GM12878 (cell line): ENCODE data around the gene DYNC1H1. TPM values are rescaled to one million over a fixed set of nuclear protein-coding genes. Genes with fewer than 3 reads are reported as not detected.

ENCODE experiments used
- ATAC-seq: fragments of 200-7000 bp; cut with Tn5 transposase; 3 replicates; pipeline ENCODE4 v1.9.1; 2020; ENCODE audit warnings: mild to moderate bottlenecking, moderate library complexity
- BruUV-seq: library from RNA; stranded (reverse); fragments of 400-500 nt; replicated peaks from 2 replicates; lab custom pipeline; 2021; lab: Mats Ljungman, UMichigan
- CTCF ChIA-PET: fragments of 300-600 bp; sonication (Branson Sonifier 250); formaldehyde crosslinking; extraction: SDS; loops from one replicate; lab custom pipeline; 2021; ENCODE audit warnings: inconsistent platforms; lab: Yijun Ruan, JAX
- POLR2A ChIA-PET: fragments of 350-600 bp; formaldehyde crosslinking; extraction: SDS; loops from one replicate; lab custom pipeline; 2021; ENCODE audit warnings: inconsistent platforms; lab: Charles Lee
- RAD21 ChIA-PET: fragments of 300-600 bp; sonication (Branson Sonifier 250); formaldehyde crosslinking; loops from one replicate; lab custom pipeline; 2023; ENCODE audit warnings: antibody characterized with exemption; ENCODE audit not compliant: unreplicated experiment; lab: Charles Lee
- SMC1A ChIA-PET: fragments of 300-600 bp; sonication (Branson Sonifier 250); formaldehyde crosslinking; loops from one replicate; lab custom pipeline; 2023; ENCODE audit not compliant: unreplicated experiment, uncharacterized antibody; lab: Charles Lee
- DNase-seq: peaks from one replicate; pipeline ENCODE4 v3.0.0-alpha.2; 2011; ENCODE audit warnings: low read depth, low spot score
- FAIRE-seq: peaks from 3 replicates; lab custom pipeline; 2011; peaks lifted over from hg19 to GRCh38; lab: Jason Lieb, UNC
- H2AFZ ChIP-seq: 2 replicates; pipeline ENCODE4 v1.6.0; 2011; ENCODE audit warnings: low read depth, low read length, control low read depth; ENCODE audit not compliant: control insufficient read depth
- H3K27ac ChIP-seq: 2 replicates; pipeline ENCODE4 v1.5.1; 2011; ENCODE audit warnings: control low read depth; ENCODE audit not compliant: control insufficient read depth, insufficient read depth
- H3K27me3 ChIP-seq, 2 experiments: replicated peaks in 1 of 2; 2 replicates each; pipeline versions ENCODE4 v1.6.0 to v1.6.1; 2011; ENCODE audit warnings: low read length in 1 of 2; ENCODE audit not compliant: control insufficient read depth in 2 of 2, insufficient read depth in 2 of 2
- H3K36me3 ChIP-seq, 2 experiments: 2 replicates each; pipeline ENCODE4 v1.5.1; 2011; ENCODE audit warnings: low read length in 1 of 2; ENCODE audit not compliant: control insufficient read depth in 2 of 2, insufficient read depth in 2 of 2
- H3K4me1 ChIP-seq: 2 replicates; pipeline ENCODE4 v1.6.1; 2011; ENCODE audit warnings: mild to moderate bottlenecking, low read length, moderate library complexity, mixed read lengths; ENCODE audit not compliant: control insufficient read depth, insufficient read depth
- H3K4me2 ChIP-seq: 2 replicates; pipeline ENCODE4 v1.6.0; 2011; ENCODE audit warnings: control low read depth; ENCODE audit not compliant: control insufficient read depth, insufficient read depth
- H3K4me3 ChIP-seq: fragments of 200-600 bp; sonication (generic); 2 replicates; pipeline ENCODE4 v1.5.1; 2016
- H3K79me2 ChIP-seq: 2 replicates; pipeline ENCODE4 v1.6.0; 2011; ENCODE audit warnings: low read length; ENCODE audit not compliant: control insufficient read depth, insufficient read depth
- H3K9ac ChIP-seq: 2 replicates; pipeline ENCODE4 v1.8.0; 2011; ENCODE audit warnings: low read length, control low read depth, mixed read lengths; ENCODE audit not compliant: control insufficient read depth, insufficient read depth
- H3K9me3 ChIP-seq: replicated peaks from 3 replicates; pipeline ENCODE4 v1.5.1; 2011; ENCODE audit warnings: mild to moderate bottlenecking, low read length; ENCODE audit not compliant: control insufficient read depth, insufficient read depth
- H4K20me1 ChIP-seq: 2 replicates; pipeline ENCODE4 v1.6.0; 2011; ENCODE audit not compliant: control insufficient read depth, insufficient read depth
- CREM ChIP-seq: IDR thresholded peaks from 2 replicates; pipeline ENCODE4 v1.6.1; 2014; ENCODE audit warnings: antibody characterized with exemption, low read depth
- E2F4 ChIP-seq: IDR thresholded peaks from 2 replicates; pipeline ENCODE4 v1.6.1; 2012; ENCODE audit warnings: low read depth, low read length, improper control_type of control experiment
- ESRRA ChIP-seq: IDR thresholded peaks from 2 replicates; pipeline ENCODE4 v1.6.1; 2012; ENCODE audit warnings: mild to moderate bottlenecking, low read length, improper control_type of control experiment
- GABPA ChIP-seq: IDR thresholded peaks from 2 replicates; pipeline ENCODE4 v1.6.1; 2014; ENCODE audit warnings: antibody characterized with exemption, low read depth, mild to moderate bottlenecking, inconsistent platforms
- KDM1A ChIP-seq: fragments of 200-600 bp; sonication (generic); IDR thresholded peaks from 2 replicates; pipeline ENCODE4 v1.6.1; 2016; ENCODE audit warnings: borderline replicate concordance
- MEF2B ChIP-seq: fragments of 450-650 bp; IDR thresholded peaks from 2 replicates; pipeline ENCODE4 v1.6.1; 2018; ENCODE audit warnings: mild to moderate bottlenecking, moderate library complexity; ENCODE audit not compliant: partially characterized antibody, poor library complexity, severe bottlenecking
- POLR2A ChIP-seq: IDR thresholded peaks from 2 replicates; pipeline ENCODE4 v1.6.1; 2011; ENCODE audit warnings: low read depth, mild to moderate bottlenecking, low read length
- SKIL ChIP-seq: fragments of 450-650 bp; IDR thresholded peaks from 2 replicates; pipeline ENCODE4 v1.6.1; 2017; ENCODE audit warnings: mild to moderate bottlenecking, low read depth, inconsistent platforms; ENCODE audit not compliant: poor library complexity, severe bottlenecking
- SMC3 ChIP-seq: IDR thresholded peaks from 2 replicates; pipeline ENCODE4 v1.6.1; 2011; ENCODE audit warnings: low read length, improper control_type of control experiment, borderline replicate concordance
- ZZZ3 ChIP-seq: IDR thresholded peaks from 2 replicates; pipeline ENCODE4 v1.6.1; 2011; ENCODE audit warnings: low read depth; ENCODE audit not compliant: control insufficient read depth, insufficient read length
- WGBS: methylation state at CpG from one replicate; pipeline ENCODE4 v1.1.6; 2016; ENCODE audit warnings: low lambda C conversion rate; ENCODE audit not compliant: insufficient replicate concordance, insufficient coverage; ENCODE audit errors: missing lambda C conversion rate; 5-methylcytosine and 5-hydroxymethylcytosine counted together
- in situ Hi-C: fragments of 300-500 bp; cut with MboI; formaldehyde crosslinking; loops from 9 replicates; pipeline ENCODE4 v1.14.3; 2018; ENCODE audit warnings: mixed read lengths
- intact Hi-C: fragments of 100-400 bp; cut with micrococcal nuclease; formaldehyde crosslinking; loops from one replicate; pipeline ENCODE4 v1.14.2; 2022; ENCODE audit not compliant: unreplicated experiment
- polyA plus RNA-seq, 11 experiments: library from polyadenylated mRNA; depleted of rRNA in 4 of 11; unstranded in 6 of 11; stranded (reverse) in 5 of 11; fragments of >200 nt; fragmentation: Nextera tagmentation in 4 of 11; fragmentation: Illumina TruSeq in 1 of 11; extraction: Ambion mirVana in 4 of 11; extraction: Trizol in 1 of 11; gene quantifications; 1 replicate in 1 of 11; 2 replicates in 10 of 11; pipeline versions ENCODE4 v1.2.1 to v1.2.3, GENCODE V29; 2011 to 2016; ENCODE audit warnings: inconsistent platforms in 2 of 11, missing spikeins in 2 of 11, low read depth in 1 of 11
- total RNA-seq, 4 experiments: library from RNA; depleted of rRNA in 3 of 4; stranded (reverse); fragments of >200 nt in 3 of 4; fragmentation: Illumina TruSeq in 1 of 4; extraction: Trizol in 1 of 4; gene quantifications; 2 replicates each; pipeline versions ENCODE4 v1.2.1 to v1.2.3, GENCODE V29; 2013 to 2021
- TF ChIP-seq, protein P1 (sequence below): fragments of 450-650 bp; IDR thresholded peaks from 2 replicates; pipeline ENCODE4 v1.6.1; 2017; ENCODE audit warnings: mild to moderate bottlenecking, moderate library complexity

DYNC1H1 gene
- total and polyA plus RNA-seq, 10 of the 15 experiments (the other 5 are each of a cell fraction or from before 2014, with no cell fraction given): 38.4 to 291 (median 111) TPM

- CTCF ChIA-PET: interaction anchor here (0.8 kb wide), 1 partner anchor 304 kb away, joined by 3 read pairs; no protein-coding TSS in a partner anchor
- RAD21 ChIA-PET: no interaction called here
- peaks cover 45 to 67% of the 10 kb centered on the region in 2 experiments for H3K36me3 ChIP-seq
- H3K27me3 ChIP-seq: no peaks in the 10 kb centered on the region
- H3K4me3 ChIP-seq: no peak overlapping the region
- no peak overlapping the region for H3K9ac ChIP-seq
- BruUV-seq: no TSS peak
- no peaks in the 10 kb centered on the region for H3K9me3 ChIP-seq
- SMC1A ChIA-PET: no interaction called here
- no peak overlapping the region for H2AFZ ChIP-seq
- intact Hi-C loops: no loop called here
- FAIRE-seq: no peak
- H3K4me2 ChIP-seq: no peak overlapping the region
- H4K20me1 ChIP-seq: no peaks in the 10 kb centered on the region
- POLR2A ChIA-PET: no interaction called here
- in situ Hi-C loops: no loop called here
- no peak for DNase-seq
- no peak for ATAC-seq
- H3K27ac ChIP-seq: no peak overlapping the region
- 93% methylated on average over 8 of the region's 8 CpGs for WGBS
- TF ChIP-seq POLR2A: peak; percentile 27; the same call in 1 of the 2 replicates
- TF ChIP-seq ZZZ3: no peak
- H3K4me1 ChIP-seq: no peaks in the 10 kb centered on the region
- no peaks in the 10 kb centered on the region for H3K79me2 ChIP-seq
Measured at GRCh38 chr14:102011631-102012030, 47.3 kb downstream of the DYNC1H1 start.

DNA sequence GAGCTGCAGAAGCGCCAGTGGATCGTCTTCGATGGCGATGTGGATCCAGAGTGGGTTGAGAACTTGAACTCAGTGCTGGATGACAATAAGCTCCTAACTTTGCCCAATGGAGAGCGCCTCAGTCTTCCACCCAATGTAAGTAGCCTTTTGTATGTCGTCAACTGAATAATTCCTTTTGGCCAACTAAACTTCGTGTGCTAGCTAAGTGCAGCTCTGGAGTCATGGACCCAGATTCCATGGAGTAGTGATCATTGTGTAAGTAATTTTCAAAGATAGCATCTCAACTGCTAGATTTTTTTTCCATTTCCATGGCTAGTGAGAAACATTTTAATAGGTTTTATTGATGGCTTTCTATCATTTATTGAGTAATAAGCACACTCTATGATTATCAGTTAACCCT is 48.0 kb downstream of the DYNC1H1 start:
- Histone ChIP-seq H3K27me3 (no peaks in the 10 kb centered on the region), H4K20me1 (no peaks in the 10 kb centered on the region), H3K4me1 (no peaks in the 10 kb centered on the region), H3K36me3 (peaks cover 48 to 74% of the 10 kb centered on the region in 2 experiments), H3K9me3 (no peaks in the 10 kb centered on the region), H3K4me2 (no peak overlapping the region), H3K27ac (no peak overlapping the region), H2AFZ (no peak overlapping the region), H3K79me2 (no peaks in the 10 kb centered on the region), H3K9ac (no peak overlapping the region), H3K4me3 (no peak overlapping the region)
- SMC1A ChIA-PET: no interaction called here
- POLR2A ChIA-PET: no interaction called here
- no TSS peak for BruUV-seq
- ATAC-seq (no peak), FAIRE-seq (no peak), DNase-seq (no peak)
- in situ Hi-C loops (no loop called here), intact Hi-C loops (no loop called here)
- 97% methylated on average over 7 of the region's 7 CpGs for whole genome bisulfite sequencing
- CTCF ChIA-PET: interaction anchor here (0.7 kb wide), 1 partner anchor 1414 kb away, joined by 4 read pairs; no protein-coding TSS in a partner anchor
- RAD21 ChIA-PET: no interaction called here
- TF ChIP-seq CREM (no peak), SMC3 (no peak), ESRRA (no peak), KDM1A (no peak), E2F4 (no peak), GABPA (no peak), MEF2B (no peak), SKIL (no peak), ZZZ3 (no peak)
- TF ChIP-seq, protein P1, sequence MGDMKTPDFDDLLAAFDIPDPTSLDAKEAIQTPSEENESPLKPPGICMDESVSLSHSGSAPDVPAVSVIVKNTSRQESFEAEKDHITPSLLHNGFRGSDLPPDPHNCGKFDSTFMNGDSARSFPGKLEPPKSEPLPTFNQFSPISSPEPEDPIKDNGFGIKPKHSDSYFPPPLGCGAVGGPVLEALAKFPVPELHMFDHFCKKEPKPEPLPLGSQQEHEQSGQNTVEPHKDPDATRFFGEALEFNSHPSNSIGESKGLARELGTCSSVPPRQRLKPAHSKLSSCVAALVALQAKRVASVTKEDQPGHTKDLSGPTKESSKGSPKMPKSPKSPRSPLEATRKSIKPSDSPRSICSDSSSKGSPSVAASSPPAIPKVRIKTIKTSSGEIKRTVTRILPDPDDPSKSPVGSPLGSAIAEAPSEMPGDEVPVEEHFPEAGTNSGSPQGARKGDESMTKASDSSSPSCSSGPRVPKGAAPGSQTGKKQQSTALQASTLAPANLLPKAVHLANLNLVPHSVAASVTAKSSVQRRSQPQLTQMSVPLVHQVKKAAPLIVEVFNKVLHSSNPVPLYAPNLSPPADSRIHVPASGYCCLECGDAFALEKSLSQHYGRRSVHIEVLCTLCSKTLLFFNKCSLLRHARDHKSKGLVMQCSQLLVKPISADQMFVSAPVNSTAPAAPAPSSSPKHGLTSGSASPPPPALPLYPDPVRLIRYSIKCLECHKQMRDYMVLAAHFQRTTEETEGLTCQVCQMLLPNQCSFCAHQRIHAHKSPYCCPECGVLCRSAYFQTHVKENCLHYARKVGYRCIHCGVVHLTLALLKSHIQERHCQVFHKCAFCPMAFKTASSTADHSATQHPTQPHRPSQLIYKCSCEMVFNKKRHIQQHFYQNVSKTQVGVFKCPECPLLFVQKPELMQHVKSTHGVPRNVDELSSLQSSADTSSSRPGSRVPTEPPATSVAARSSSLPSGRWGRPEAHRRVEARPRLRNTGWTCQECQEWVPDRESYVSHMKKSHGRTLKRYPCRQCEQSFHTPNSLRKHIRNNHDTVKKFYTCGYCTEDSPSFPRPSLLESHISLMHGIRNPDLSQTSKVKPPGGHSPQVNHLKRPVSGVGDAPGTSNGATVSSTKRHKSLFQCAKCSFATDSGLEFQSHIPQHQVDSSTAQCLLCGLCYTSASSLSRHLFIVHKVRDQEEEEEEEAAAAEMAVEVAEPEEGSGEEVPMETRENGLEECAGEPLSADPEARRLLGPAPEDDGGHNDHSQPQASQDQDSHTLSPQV: no peak
